ENCODE measurements around the gene AGBL1. TPM values are rescaled to one million over a fixed set of nuclear protein-coding genes. Genes with fewer than 3 reads are reported as not detected.

AGBL1 gene
- total RNA-seq, 1 experiment from 2014 or later, result not detected

- Histone ChIP-seq H3K14ac (ENCODE audit: insufficient read depth, low read length) (no peak overlapping the region), H2BK15ac (ENCODE audit: low read depth, low read length) (no peak overlapping the region), H2AK5ac (ENCODE audit: insufficient read length, low read length) (no peak overlapping the region), H3K23me2 (ENCODE audit: insufficient read length, low read depth, low read length, poor library complexity, severe bottlenecking) (no peaks in the 10 kb centered on the region), H2BK120ac (ENCODE audit: low read depth, low read length, poor library complexity, severe bottlenecking) (no peak overlapping the region), H3K23ac (ENCODE audit: insufficient read length, low read depth, low read length) (no peak overlapping the region), H3K4ac (ENCODE audit: low read depth, low read length) (no peak overlapping the region), H2AFZ (ENCODE audit: low read length) (no peak overlapping the region), H2BK20ac (ENCODE audit: low read depth, low read length, poor library complexity, severe bottlenecking) (no peak overlapping the region), H4K5ac (ENCODE audit: insufficient read length, low read depth, low read length) (no peak overlapping the region), H2BK5ac (ENCODE audit: insufficient read length, low read length) (no peak overlapping the region), H3K27ac (ENCODE audit: insufficient read length, low read depth, low read length) (no peak overlapping the region), H3K79me1 (ENCODE audit: insufficient read depth, low read depth, low read length, poor library complexity, severe bottlenecking) (no peaks in the 10 kb centered on the region), H3K56ac (ENCODE audit: insufficient read length, low read depth, low read length) (no peak overlapping the region), H3K9ac (ENCODE audit: extremely low read depth, insufficient read length, low read length) (no peak overlapping the region), H3K4me2 (ENCODE audit: insufficient read depth, insufficient read length, low read length) (no peak overlapping the region), H4K20me1 (ENCODE audit: control insufficient read depth, insufficient read depth, insufficient read length) (no peaks in the 10 kb centered on the region), H3T11ph (ENCODE audit: low read length) (no peak overlapping the region), H4K8ac (replicated peaks; ENCODE audit: insufficient read length, low read depth, low read length) (no peak overlapping the region), H2BK12ac (ENCODE audit: insufficient read length, low read depth, low read length) (no peak overlapping the region), H3K79me2 (ENCODE audit: insufficient read depth, low read length) (no peaks in the 10 kb centered on the region), H3K9me3 (ENCODE audit: control insufficient read depth, low read depth, low read length) (no peaks in the 10 kb centered on the region), H4K91ac (ENCODE audit: insufficient read length, low read depth, low read length) (no peak overlapping the region), H3K18ac (ENCODE audit: insufficient read length, low read depth, low read length) (no peak overlapping the region), H3K27me3 (ENCODE audit: insufficient read depth, low read length) (no peaks in the 10 kb centered on the region), H3K4me1 (ENCODE audit: insufficient read depth, low read length) (peaks cover 6% of the 10 kb centered on the region; the same call in 1 of the 2 replicates)
- no peaks in the 10 kb centered on the region for H3K27me3 Mint-ChIP-seq (ENCODE audit: low read depth)
- H3K4me3 Mint-ChIP-seq, result no peak overlapping the region
- no CpG with 5 or more reads among the region's 2 CpGs for WGBS (ENCODE audit: extremely low coverage, insufficient read length, low lambda C conversion rate)
- peaks cover 0 to 8% (median 8%) of the 10 kb centered on the region in 3 experiments; a peak in 5 of 7 replicates for H3K36me3 Mint-ChIP-seq (ENCODE audit: insufficient read depth in 1 of 3, low read depth in 3 of 3)
- H3K9me3 Mint-ChIP-seq, result no peaks in the 10 kb centered on the region; a peak in 2 of 5 replicates
- no peak overlapping the region for H3K27ac Mint-ChIP-seq
- DNase-seq, result no peak
- TF ChIP-seq CTCF (conservative IDR thresholded peaks at IDR 0.05), result no peak
- H3K4me1 Mint-ChIP-seq, result peaks cover 34 to 35% of the 10 kb centered on the region in 2 experiments
These were observed 530.4 kb downstream of the AGBL1 start for GRCh38 chr15:86610038-86610437.

All from H9 (cell line).